ENCODE measurements around the gene MEIS1.

The MEIS1 gene

GRCh38 chr2:66585587-66585986, 150.7 kb downstream of the MEIS1 start:
- no peak for DNase-seq

GRCh38 chr2:66587216-66587615, 152.3 kb downstream of the MEIS1 start:
- DNase-seq: no peak

GRCh38 chr2:66594001-66594400, 159.1 kb downstream of the MEIS1 start:
- DNase-seq: no peak

GRCh38 chr2:66595556-66595955, 160.6 kb downstream of the MEIS1 start:
- no peak for DNase-seq

GRCh38 chr2:66596256-66596655, 161.3 kb downstream of the MEIS1 start:
- no peak for DNase-seq

DNA sequence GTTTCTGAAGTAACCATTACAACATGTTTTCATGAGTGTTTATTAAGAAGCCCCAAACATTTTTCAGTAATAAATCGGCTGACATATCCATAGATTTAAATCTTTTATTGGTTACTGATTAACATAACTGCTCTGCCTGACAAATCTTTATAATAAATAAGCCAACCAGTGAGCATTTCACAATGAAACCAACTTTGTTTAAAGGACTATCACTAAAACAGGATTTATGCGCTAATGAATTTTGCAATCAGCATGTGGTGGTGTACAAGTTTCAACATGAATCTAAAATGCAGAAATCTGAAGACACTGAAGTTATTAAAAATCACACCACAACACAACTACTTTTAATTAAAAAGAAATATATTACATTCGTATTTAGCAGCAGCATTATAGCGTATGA, 166.7 kb downstream of the MEIS1 start:
- DNase-seq: no peak

- DNase-seq: no peak
Observed at GRCh38 chr2:66602341-66602740, 167.4 kb downstream of the MEIS1 start.

GRCh38 chr2:66604326-66604725, 169.4 kb downstream of the MEIS1 start:
- DNase-seq: no peak

DNA sequence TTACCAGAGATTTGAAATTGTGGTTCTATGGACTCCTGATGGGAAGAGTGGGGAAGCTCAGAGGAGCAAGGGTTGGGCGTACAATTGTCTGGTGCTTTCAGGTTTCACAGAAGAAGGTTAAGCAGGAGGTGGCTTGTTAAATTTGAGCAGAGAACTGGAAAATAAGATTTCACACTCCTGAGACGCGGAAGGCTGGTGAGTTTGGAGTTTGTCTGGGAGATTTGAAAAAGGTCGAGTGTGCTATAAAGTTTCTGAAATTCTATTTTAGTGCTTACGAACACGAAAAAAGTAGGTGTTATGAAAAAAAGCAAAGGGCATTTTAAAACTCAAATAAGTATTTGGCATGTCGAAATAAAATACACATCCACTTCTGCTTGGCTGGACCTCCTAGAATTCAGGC, 170.1 kb downstream of the MEIS1 start:
- no peak for DNase-seq

- DNase-seq: no peak
Observed at GRCh38 chr2:66607152-66607551, 172.2 kb downstream of the MEIS1 start.
